ENCODE data around the gene ABCA1. TPM values are rescaled to one million over a fixed set of nuclear protein-coding genes. Genes with fewer than 3 reads are reported as not detected.

The ABCA1 gene
- polyA plus RNA-seq, 1 donor (not counting 4 experiments of a cell fraction or from before 2014, with no cell fraction given) = 23.0 TPM

GRCh38 chr9:104836767-104837166 lies 91.2 kb downstream of the ABCA1 start:
- no peak for DNase-seq (ENCODE audit: low read depth, low spot score)
- no peaks in the 10 kb centered on the region for H3K9me3 ChIP-seq (ENCODE audit: control insufficient read depth, low read depth, low read length)
- FAIRE-seq = no peak
- H3K27me3 ChIP-seq (ENCODE audit: control insufficient read depth, extremely low read depth, insufficient read depth, low read length) = no peaks in the 10 kb centered on the region
- peaks cover 2% of the 10 kb centered on the region for H3K4me1 ChIP-seq (ENCODE audit: control insufficient read depth, extremely low read depth, insufficient read depth, low read length)
- no peaks in the 10 kb centered on the region for H3K9me1 ChIP-seq (ENCODE audit: control insufficient read depth, extremely low read depth, insufficient read depth, low read length)
- TF ChIP-seq EZH2 (IDR thresholded peaks at IDR 0.05; ENCODE audit: low read length) (no peak), CTCF (optimal IDR thresholded peaks at IDR 0.05 in 1 of 3, IDR thresholded peaks at IDR 0.05 in 1 of 3, conservative IDR thresholded peaks at IDR 0.05 in 1 of 3; ENCODE audit: extremely low read depth in 1 of 3, insufficient read depth in 2 of 3, low read length in 3 of 3) (no peak)
- dilution Hi-C loops (cut with MboI; ENCODE audit: extremely low pct_ligation_motif_present, low sequenced_read_pairs) = no loop called here
- no peak overlapping the region for H3K27ac ChIP-seq (ENCODE audit: control insufficient read depth, insufficient read depth, low read length)
- no peak overlapping the region for H2AFZ ChIP-seq (ENCODE audit: control insufficient read depth, low read length)
- H3K9ac ChIP-seq (ENCODE audit: control insufficient read depth, extremely low read depth, insufficient read depth, low read length) = no peak overlapping the region
- no peaks in the 10 kb centered on the region for H4K20me1 ChIP-seq (ENCODE audit: control insufficient read depth, extremely low read depth, insufficient read depth, low read length)
- peaks cover 15 to 46% of the 10 kb centered on the region in 2 experiments for H3K36me3 ChIP-seq (ENCODE audit: control insufficient read depth in 2 of 2, extremely low read depth in 1 of 2, insufficient read depth in 2 of 2, low read length in 2 of 2)
- H3K4me2 ChIP-seq (ENCODE audit: control insufficient read depth, extremely low read depth, insufficient read depth, low read depth, low read length) = no peak overlapping the region
- H3K4me3 ChIP-seq (ENCODE audit: control insufficient read depth in 2 of 3, extremely low read depth in 1 of 3, insufficient read depth in 2 of 3, low read depth in 1 of 3, low read length in 3 of 3) = no peak overlapping the region
- H3K79me2 ChIP-seq (ENCODE audit: control insufficient read depth, insufficient read depth, low read length) = no peaks in the 10 kb centered on the region

- Histone ChIP-seq H3K9me3 (ENCODE audit: control insufficient read depth, low read depth, low read length) (no peaks in the 10 kb centered on the region), H3K9me1 (ENCODE audit: control insufficient read depth, extremely low read depth, insufficient read depth, low read length) (no peaks in the 10 kb centered on the region), H3K9ac (ENCODE audit: control insufficient read depth, extremely low read depth, insufficient read depth, low read length) (no peak overlapping the region), H3K27ac (ENCODE audit: control insufficient read depth, insufficient read depth, low read length) (no peak overlapping the region), H3K4me1 (ENCODE audit: control insufficient read depth, extremely low read depth, insufficient read depth, low read length) (peaks cover 6% of the 10 kb centered on the region), H3K36me3 (ENCODE audit: control insufficient read depth in 2 of 2, extremely low read depth in 1 of 2, insufficient read depth in 2 of 2, low read length in 2 of 2) (peaks cover 13 to 45% of the 10 kb centered on the region in 2 experiments), H4K20me1 (ENCODE audit: control insufficient read depth, extremely low read depth, insufficient read depth, low read length) (no peaks in the 10 kb centered on the region), H3K4me2 (ENCODE audit: control insufficient read depth, extremely low read depth, insufficient read depth, low read depth, low read length) (no peak overlapping the region), H3K27me3 (ENCODE audit: control insufficient read depth, extremely low read depth, insufficient read depth, low read length) (no peaks in the 10 kb centered on the region), H2AFZ (ENCODE audit: control insufficient read depth, low read length) (no peak overlapping the region), H3K4me3 (ENCODE audit: control insufficient read depth in 2 of 3, extremely low read depth in 1 of 3, insufficient read depth in 2 of 3, low read depth in 1 of 3, low read length in 3 of 3) (no peak overlapping the region), H3K79me2 (ENCODE audit: control insufficient read depth, insufficient read depth, low read length) (no peaks in the 10 kb centered on the region)
- TF ChIP-seq CTCF (optimal IDR thresholded peaks at IDR 0.05 in 1 of 3, IDR thresholded peaks at IDR 0.05 in 1 of 3, conservative IDR thresholded peaks at IDR 0.05 in 1 of 3; ENCODE audit: extremely low read depth in 1 of 3, insufficient read depth in 2 of 3, low read length in 3 of 3) (no peak), EZH2 (IDR thresholded peaks at IDR 0.05; ENCODE audit: low read length) (no peak)
- FAIRE-seq = no peak
- dilution Hi-C loops (cut with MboI; ENCODE audit: extremely low pct_ligation_motif_present, low sequenced_read_pairs) = no loop called here
- no peak for DNase-seq (ENCODE audit: low read depth, low spot score)
Measured at GRCh38 chr9:104836235-104836634, 91.7 kb downstream of the ABCA1 start.

Data from keratinocyte (primary cell).